GM18867 (cell line): ENCODE results near the gene GSE1.

Experiments used
- ATAC-seq: cut with Tn5 transposase; IDR thresholded peaks from one replicate; pipeline ENCODE4 v1.9.1; 2021; ENCODE audit warnings: mild to moderate bottlenecking, moderate library complexity; ENCODE audit not compliant: unreplicated experiment

The GSE1 gene

GRCh38 chr16:85616607-85617321 lies 3.6 kb downstream of the GSE1 start:
- ATAC-seq = no peak

GRCh38 chr16:85617948-85618347 lies 4.8 kb downstream of the GSE1 start:
- no peak for ATAC-seq

GRCh38 chr16:85618521-85618920 lies 5.4 kb downstream of the GSE1 start:
- no peak for ATAC-seq

- no peak for ATAC-seq
Measured at GRCh38 chr16:85619101-85619891, 6.2 kb downstream of the GSE1 start.

GRCh38 chr16:85620374-85620773 lies 7.3 kb downstream of the GSE1 start:
- ATAC-seq = no peak

GRCh38 chr16:85621698-85622428 lies 8.7 kb downstream of the GSE1 start:
- no peak for ATAC-seq

- no peak for ATAC-seq
Measured at GRCh38 chr16:85622683-85623082, 9.6 kb downstream of the GSE1 start.

- ATAC-seq = no peak
Measured at GRCh38 chr16:85623250-85623649, 10.1 kb downstream of the GSE1 start.

- no peak for ATAC-seq
Measured at GRCh38 chr16:85623997-85624601, 11.0 kb downstream of the GSE1 start.

- ATAC-seq = no peak
Measured at GRCh38 chr16:85624646-85625045, 11.5 kb downstream of the GSE1 start.

GRCh38 chr16:85625053-85625452 lies 11.9 kb downstream of the GSE1 start:
- no peak for ATAC-seq

- no peak for ATAC-seq
Measured at GRCh38 chr16:85625485-85626117, 12.5 kb downstream of the GSE1 start.

GRCh38 chr16:85626191-85626981 lies 13.3 kb downstream of the GSE1 start:
- no peak for ATAC-seq

- ATAC-seq = no peak
Measured at GRCh38 chr16:85627089-85627488, 14.0 kb downstream of the GSE1 start.

GRCh38 chr16:85627526-85628264 lies 14.6 kb downstream of the GSE1 start:
- no peak for ATAC-seq

- ATAC-seq = no peak
Measured at GRCh38 chr16:85628265-85628556, 15.1 kb downstream of the GSE1 start.

GRCh38 chr16:85628645-85629044 lies 15.5 kb downstream of the GSE1 start:
- no peak for ATAC-seq

- no peak for ATAC-seq
Measured at GRCh38 chr16:85629326-85629725, 16.2 kb downstream of the GSE1 start.

GRCh38 chr16:85629853-85630252 lies 16.7 kb downstream of the GSE1 start:
- no peak for ATAC-seq

GRCh38 chr16:85631230-85631629 lies 18.1 kb downstream of the GSE1 start:
- no peak for ATAC-seq
